B cell (primary cell): ENCODE results near the gene RIBC1. TPM values are rescaled to one million over a fixed set of nuclear protein-coding genes. Genes with fewer than 3 reads are reported as not detected.

Experiments
- ATAC-seq: fragments of 200-7000 bp; cut with Tn5 transposase; one replicate; pipeline ENCODE4 v1.10.0; 2021; ENCODE audit warnings: low read depth, mild to moderate bottlenecking, moderate number of reproducible peaks, moderate library complexity
- CTCF ChIA-PET: fragments of 350-600 bp; sonication (Branson Sonifier 250); formaldehyde crosslinking; loops from one replicate; lab custom pipeline; 2021; ENCODE audit warnings: antibody characterized with exemption, inconsistent platforms; lab: Charles Lee
- POLR2A ChIA-PET: fragments of 350-600 bp; sonication (Branson Sonifier 250); formaldehyde crosslinking; loops from one replicate; lab custom pipeline; 2021; ENCODE audit warnings: antibody characterized with exemption; lab: Charles Lee
- DNase-seq: peaks from one replicate; pipeline ENCODE4 v3.0.0; 2013
- H2AFZ ChIP-seq: 2 replicates; pipeline ENCODE4 v1.6.1; 2012; ENCODE audit warnings: mild to moderate bottlenecking, low read depth, low read length; ENCODE audit not compliant: insufficient read depth, poor library complexity, severe bottlenecking
- H3K27ac ChIP-seq, 2 donors: 1 replicate in 1 of 2; 2 replicates in 1 of 2; pipeline ENCODE4 v1.5.1; 2012 to 2013; ENCODE audit warnings: low read length in 2 of 2, mild to moderate bottlenecking in 2 of 2, moderate library complexity in 1 of 2
- H3K27me3 ChIP-seq, 4 experiments: fragments of 200-600 bp in 1 of 4; sonication (generic) in 1 of 4; replicated peaks in 1 of 4; 1 replicate in 2 of 4; 2 replicates in 2 of 4; pipeline versions ENCODE4 v1.6.1 to v1.7.0; 2013 to 2016; ENCODE audit warnings: low read length in 3 of 4, mild to moderate bottlenecking in 2 of 4, mixed read lengths in 1 of 4, moderate library complexity in 1 of 4; ENCODE audit not compliant: insufficient read depth in 4 of 4, control insufficient read depth in 3 of 4; ENCODE audit errors: control extremely low read depth in 1 of 4
- H3K36me3 ChIP-seq, 2 experiments: replicated peaks in 1 of 2; 1 replicate in 1 of 2; 2 replicates in 1 of 2; pipeline versions ENCODE4 v1.6.1 to v1.7.1; 2013; ENCODE audit warnings: low read length in 1 of 2; ENCODE audit not compliant: insufficient read depth in 2 of 2, control insufficient read depth in 1 of 2; ENCODE audit errors: control extremely low read depth in 1 of 2, extremely low read depth in 1 of 2
- H3K4me1 ChIP-seq, 2 donors: fragments of 200-600 bp in 1 of 2; sonication (generic) in 1 of 2; 1 replicate in 1 of 2; 2 replicates in 1 of 2; pipeline versions ENCODE4 v1.5.1 to v1.6.1; 2013 to 2017; ENCODE audit warnings: low read length in 2 of 2; ENCODE audit not compliant: control insufficient read depth in 2 of 2, insufficient read depth in 2 of 2
- H3K4me2 ChIP-seq: replicated peaks from 2 replicates; pipeline ENCODE3; 2012; ENCODE audit warnings: mild to moderate bottlenecking, low read depth, low read length; ENCODE audit not compliant: poor library complexity, severe bottlenecking
- H3K4me3 ChIP-seq, 5 experiments: fragments of 200-600 bp in 1 of 5; sonication (generic) in 1 of 5; 1 replicate in 3 of 5; 2 replicates in 2 of 5; pipeline versions ENCODE4 v1.5.1 to v1.7.0; 2011 to 2016; ENCODE audit warnings: low read length in 4 of 5, mild to moderate bottlenecking in 4 of 5, low read depth in 2 of 5, control low read depth in 1 of 5, moderate library complexity in 1 of 5; ENCODE audit not compliant: insufficient read depth in 1 of 5; ENCODE audit errors: control extremely low read depth in 1 of 5, extremely low read depth in 1 of 5
- H3K79me2 ChIP-seq: fragments of 200-600 bp; sonication (generic); one replicate; pipeline ENCODE4 v1.6.0; 2016; ENCODE audit warnings: low read length; ENCODE audit not compliant: control insufficient read depth, insufficient read depth
- H3K9ac ChIP-seq: fragments of 200-600 bp; sonication (generic); 2 replicates; pipeline ENCODE4 v1.6.1; 2017; ENCODE audit warnings: mild to moderate bottlenecking, low read length, moderate library complexity
- H3K9me3 ChIP-seq, 3 donors: one replicate each; pipeline versions ENCODE4 v1.6.1 to v1.7.1; 2013; ENCODE audit warnings: low read length in 2 of 3; ENCODE audit not compliant: control insufficient read depth in 2 of 3, insufficient read depth in 1 of 3; ENCODE audit errors: control extremely low read depth in 1 of 3
- H4K20me1 ChIP-seq: 2 replicates; pipeline ENCODE4 v1.6.0; 2012; ENCODE audit warnings: mild to moderate bottlenecking, low read length; ENCODE audit not compliant: insufficient read depth, control insufficient read depth, poor library complexity, severe bottlenecking
- H3K27ac Mint-ChIP-seq: one replicate; pipeline ENCODE4 v1.8.0; 2021; ENCODE audit warnings: mixed read lengths
- H3K27me3 Mint-ChIP-seq: one replicate; pipeline ENCODE4 v1.8.0; 2021; ENCODE audit warnings: mixed read lengths
- H3K4me1 Mint-ChIP-seq: one replicate; pipeline ENCODE4 v1.8.0; 2021; ENCODE audit warnings: mixed read lengths
- H3K4me3 Mint-ChIP-seq: one replicate; pipeline ENCODE4 v1.8.0; 2021; ENCODE audit warnings: mixed read lengths
- H3K9me3 Mint-ChIP-seq: one replicate; pipeline ENCODE4 v1.8.0; 2022; ENCODE audit warnings: mixed read lengths; ENCODE audit not compliant: insufficient read depth
- CTCF ChIP-seq: fragments of 200-600 bp; IDR thresholded peaks from one replicate; pipeline ENCODE4 v1.8.0; 2022; ENCODE audit warnings: antibody characterized with exemption, mild to moderate bottlenecking
- EZH2 ChIP-seq: IDR thresholded peaks from 2 replicates; pipeline ENCODE4 v1.6.1; 2012; ENCODE audit warnings: borderline replicate concordance, low read depth, mild to moderate bottlenecking, moderate library complexity, low read length; ENCODE audit not compliant: insufficient read depth, poor library complexity, severe bottlenecking
- WGBS: methylation state at CpG from one replicate; pipeline ENCODE4 v1.1.5; 2013; ENCODE audit warnings: missing lambda C conversion rate; ENCODE audit not compliant: insufficient coverage; 5-methylcytosine and 5-hydroxymethylcytosine counted together
- intact Hi-C: fragments of 100-400 bp; cut with micrococcal nuclease; formaldehyde crosslinking; loops from one replicate; pipeline ENCODE4 v1.10.0; 2022
- polyA plus RNA-seq: library from polyadenylated mRNA; depleted of rRNA; stranded (reverse); fragments of >200 nt; gene quantifications from 2 replicates; pipeline ENCODE4 v1.2.3, GENCODE V29; 2012
- total RNA-seq, 2 donors: library from RNA; stranded (reverse); fragments of 120-200 nt in 1 of 2; gene quantifications; 1 replicate in 1 of 2; 2 replicates in 1 of 2; pipeline versions ENCODE4 v1.2.3 to v1.2.4, GENCODE V29; 2013 to 2022

RIBC1 gene
- total and polyA plus RNA-seq, 2 donors (not counting 1 experiment from before 2014, with no cell fraction given) = 0.95 to 1.0 TPM

GRCh38 chrX:53383376-53384076 is 39.1 kb upstream of the RIBC1 start:
- Histone ChIP-seq H4K20me1 (no peaks in the 10 kb centered on the region), H2AFZ (no peak overlapping the region), H3K79me2 (no peaks in the 10 kb centered on the region), H3K9ac (no peak overlapping the region), H3K36me3 (peaks cover 0 to 53% of the 10 kb centered on the region in 2 experiments), H3K27me3 (no peaks in the 10 kb centered on the region), H3K4me1 (no peaks in the 10 kb centered on the region), H3K27ac (no peak overlapping the region), H3K9me3 (no peaks in the 10 kb centered on the region), H3K4me3 (no peak overlapping the region), H3K4me2 (no peak overlapping the region)
- ATAC-seq (no peak), DNase-seq (no peak)
- ChIA-PET POLR2A (no interaction called here), CTCF (no interaction called here)
- no peak overlapping the region for H3K27ac Mint-ChIP-seq
- intact Hi-C loops = no loop called here
- TF ChIP-seq CTCF (no peak), EZH2 (no peak)
- no peaks in the 10 kb centered on the region for H3K27me3 Mint-ChIP-seq
- no peaks in the 10 kb centered on the region for H3K4me1 Mint-ChIP-seq
- H3K4me3 Mint-ChIP-seq = no peak overlapping the region
- H3K9me3 Mint-ChIP-seq = no peaks in the 10 kb centered on the region
- 100% methylated on average over 1 of the region's 4 CpGs for WGBS

DNA sequence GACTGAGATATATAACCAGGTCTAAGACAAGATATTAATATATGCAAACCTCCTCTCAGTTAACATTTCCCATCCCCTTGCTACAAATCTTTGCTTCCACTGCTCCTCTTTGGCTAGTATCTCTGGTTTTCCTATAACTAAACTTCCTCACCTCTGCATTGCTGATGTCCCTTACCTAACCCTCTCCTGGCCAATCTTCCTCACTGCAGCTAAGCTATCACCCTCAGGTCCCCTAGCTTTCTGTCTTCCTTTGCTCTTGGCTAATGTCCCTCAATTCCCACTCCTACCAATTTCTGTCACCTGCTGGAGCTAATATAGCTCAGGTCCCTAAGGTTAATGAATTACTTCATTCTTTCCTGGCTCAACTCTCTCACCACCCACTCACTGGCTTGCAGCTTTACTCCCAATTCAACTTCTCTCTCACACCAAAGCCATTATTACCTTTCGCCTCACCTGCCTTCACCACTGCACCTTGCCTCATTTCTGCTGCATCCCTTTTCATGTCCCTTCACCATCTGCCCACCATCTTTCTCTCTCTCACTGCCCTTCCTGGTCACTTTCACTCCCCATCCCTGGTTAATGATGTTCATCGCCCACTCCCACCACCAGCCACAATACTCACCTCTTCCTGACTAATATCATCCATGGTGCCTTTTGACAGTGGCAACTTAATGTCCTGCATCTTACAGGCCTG is 26.9 kb upstream of the RIBC1 start:
- Histone ChIP-seq H3K4me1 (no peaks in the 10 kb centered on the region), H3K36me3 (peaks cover 4 to 19% of the 10 kb centered on the region in 2 experiments), H2AFZ (no peak overlapping the region), H3K4me2 (no peak overlapping the region), H3K9me3 (no peaks in the 10 kb centered on the region), H3K79me2 (no peaks in the 10 kb centered on the region), H3K27me3 (no peaks in the 10 kb centered on the region), H3K4me3 (no peak overlapping the region), H3K9ac (no peak overlapping the region), H3K27ac (no peak overlapping the region), H4K20me1 (no peaks in the 10 kb centered on the region)
- H3K9me3 Mint-ChIP-seq = no peaks in the 10 kb centered on the region
- H3K27me3 Mint-ChIP-seq = no peaks in the 10 kb centered on the region
- no peak for ATAC-seq
- H3K4me1 Mint-ChIP-seq = no peaks in the 10 kb centered on the region
- no peak for DNase-seq
- no peak overlapping the region for H3K4me3 Mint-ChIP-seq
- POLR2A ChIA-PET = no interaction called here
- no peak overlapping the region for H3K27ac Mint-ChIP-seq
- CTCF ChIA-PET = no interaction called here
- 100% methylated on average over 2 of the region's 2 CpGs for whole genome bisulfite sequencing
- intact Hi-C loops = no loop called here
- no peak for TF ChIP-seq EZH2
- no peak for TF ChIP-seq CTCF
